ENCODE measurements around the gene HBQ1.
"Not testable (repeated sequence)": the region's sequence is repeated elsewhere in the genome, so short reads cannot be mapped to it uniquely, and the experiment has no call there.

The HBQ1 gene

DNA sequence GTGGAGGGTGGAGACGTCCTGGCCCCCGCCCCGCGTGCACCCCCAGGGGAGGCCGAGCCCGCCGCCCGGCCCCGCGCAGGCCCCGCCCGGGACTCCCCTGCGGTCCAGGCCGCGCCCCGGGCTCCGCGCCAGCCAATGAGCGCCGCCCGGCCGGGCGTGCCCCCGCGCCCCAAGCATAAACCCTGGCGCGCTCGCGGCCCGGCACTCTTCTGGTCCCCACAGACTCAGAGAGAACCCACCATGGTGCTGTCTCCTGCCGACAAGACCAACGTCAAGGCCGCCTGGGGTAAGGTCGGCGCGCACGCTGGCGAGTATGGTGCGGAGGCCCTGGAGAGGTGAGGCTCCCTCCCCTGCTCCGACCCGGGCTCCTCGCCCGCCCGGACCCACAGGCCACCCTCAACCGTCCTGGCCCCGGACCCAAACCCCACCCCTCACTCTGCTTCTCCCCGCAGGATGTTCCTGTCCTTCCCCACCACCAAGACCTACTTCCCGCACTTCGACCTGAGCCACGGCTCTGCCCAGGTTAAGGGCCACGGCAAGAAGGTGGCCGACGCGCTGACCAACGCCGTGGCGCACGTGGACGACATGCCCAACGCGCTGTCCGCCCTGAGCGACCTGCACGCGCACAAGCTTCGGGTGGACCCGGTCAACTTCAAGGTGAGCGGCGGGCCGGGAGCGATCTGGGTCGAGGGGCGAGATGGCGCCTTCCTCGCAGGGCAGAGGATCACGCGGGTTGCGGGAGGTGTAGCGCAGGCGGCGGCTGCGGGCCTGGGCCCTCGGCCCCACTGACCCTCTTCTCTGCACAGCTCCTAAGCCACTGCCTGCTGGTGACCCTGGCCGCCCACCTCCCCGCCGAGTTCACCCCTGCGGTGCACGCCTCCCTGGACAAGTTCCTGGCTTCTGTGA, 3.5 kb upstream of the HBQ1 start, which contains the start of gene HBA1:
TSS of gene HBA1 (plus strand) at position 204 of the 906 bp plus-strand sequence. CDS start at position 241, 37 bp downstream.
- DNase-seq = not testable (repeated sequence)

- no peak for DNase-seq
These were observed 2.9 kb upstream of the HBQ1 start for GRCh38 chr16:177394-177822.

- no peak for DNase-seq
These were observed 2.1 kb upstream of the HBQ1 start for GRCh38 chr16:177981-178667.

DNA sequence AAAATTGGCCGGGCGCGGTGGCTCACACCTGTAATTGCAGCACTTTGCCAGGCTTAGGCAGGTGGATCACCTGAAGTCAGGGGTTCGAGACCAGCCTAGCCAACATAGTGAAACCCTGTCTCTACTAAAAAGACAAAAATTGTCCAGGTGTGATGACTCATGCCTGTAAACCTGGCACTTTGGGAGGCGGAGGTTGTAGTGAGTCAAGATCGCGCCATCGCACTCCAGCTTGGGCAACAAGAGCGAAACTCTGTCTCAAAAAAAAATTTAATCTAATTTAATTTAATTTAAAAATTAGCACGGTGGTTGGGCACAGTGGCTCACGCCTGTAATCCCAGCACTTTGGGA, 1.6 kb upstream of the HBQ1 start:
- DNase-seq = no peak

GRCh38 chr16:179211-180092, 807 bp upstream of the HBQ1 start:
- no peak for DNase-seq

GRCh38 chr16:180681-181564, 664 bp downstream of the HBQ1 start:
- peak; percentile 92 for DNase-seq

DNA sequence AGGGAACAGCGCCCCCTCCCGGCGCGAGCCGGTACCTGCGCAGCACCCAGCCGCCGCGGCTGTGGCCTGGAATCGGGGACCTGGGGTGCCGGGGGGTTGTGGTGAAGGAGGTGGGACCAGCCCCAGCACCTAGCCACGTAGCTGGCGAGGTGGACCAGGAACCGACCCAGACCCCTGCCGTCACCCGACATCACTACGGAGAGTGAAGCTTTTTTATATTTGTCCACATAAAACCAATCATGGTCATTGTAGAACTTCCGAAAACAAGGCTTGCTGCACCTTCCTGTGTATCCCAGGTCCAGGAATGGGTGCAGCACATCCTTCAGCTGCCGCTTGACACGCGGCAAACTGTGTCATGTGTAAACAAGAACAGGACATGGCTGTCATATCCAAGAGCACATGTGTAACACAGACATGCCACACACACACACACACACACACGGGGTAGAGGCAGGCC, 1.3 kb downstream of the HBQ1 start:
- no peak for DNase-seq

DNA sequence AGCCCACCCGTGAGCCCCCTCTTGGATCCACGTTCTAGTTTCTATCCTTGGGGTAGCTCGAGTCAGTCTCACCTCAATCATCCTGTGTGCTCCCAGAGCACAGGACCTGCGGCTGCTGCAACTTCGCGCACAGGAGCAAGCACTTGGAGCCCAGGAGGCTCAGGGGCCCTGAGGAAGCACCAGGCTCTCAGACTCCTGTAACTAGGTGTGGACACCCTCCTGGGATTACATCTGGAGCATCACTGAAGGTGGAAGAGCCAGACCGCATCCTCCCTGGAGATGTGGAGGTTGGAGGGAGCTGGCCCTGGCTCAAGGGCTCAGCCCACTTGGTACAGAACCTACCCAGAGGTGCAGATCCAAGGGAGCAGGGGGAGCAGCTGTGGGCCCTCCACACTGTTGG, 2.7 kb downstream of the HBQ1 start:
- DNase-seq = no peak

DNA sequence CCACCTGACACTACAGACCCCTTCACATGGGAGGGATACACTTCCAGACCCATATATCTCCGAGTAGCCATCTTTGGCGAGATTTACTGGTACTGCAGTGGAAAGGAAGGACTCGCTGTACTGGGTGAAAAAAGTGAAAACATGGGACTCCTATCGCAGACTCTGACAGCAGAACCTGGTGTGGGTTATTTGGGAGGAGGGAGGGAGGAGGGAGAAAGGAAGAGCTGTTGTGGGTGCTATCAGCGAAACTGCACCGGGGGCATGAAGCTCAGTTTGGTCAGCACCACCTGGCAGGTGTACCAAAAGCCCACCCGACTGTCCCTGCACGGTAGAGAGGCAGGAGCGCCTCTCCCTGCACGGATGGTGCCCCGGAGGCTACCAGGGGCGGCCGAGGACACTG, 5.0 kb downstream of the HBQ1 start:
- DNase-seq = no peak

GRCh38 chr16:185691-186090, 5.4 kb downstream of the HBQ1 start:
- no peak for DNase-seq

GRCh38 chr16:187330-187729, 7.1 kb downstream of the HBQ1 start:
- no peak for DNase-seq

- no peak for DNase-seq
These were observed 8.4 kb downstream of the HBQ1 start for GRCh38 chr16:188674-189073.

DNA sequence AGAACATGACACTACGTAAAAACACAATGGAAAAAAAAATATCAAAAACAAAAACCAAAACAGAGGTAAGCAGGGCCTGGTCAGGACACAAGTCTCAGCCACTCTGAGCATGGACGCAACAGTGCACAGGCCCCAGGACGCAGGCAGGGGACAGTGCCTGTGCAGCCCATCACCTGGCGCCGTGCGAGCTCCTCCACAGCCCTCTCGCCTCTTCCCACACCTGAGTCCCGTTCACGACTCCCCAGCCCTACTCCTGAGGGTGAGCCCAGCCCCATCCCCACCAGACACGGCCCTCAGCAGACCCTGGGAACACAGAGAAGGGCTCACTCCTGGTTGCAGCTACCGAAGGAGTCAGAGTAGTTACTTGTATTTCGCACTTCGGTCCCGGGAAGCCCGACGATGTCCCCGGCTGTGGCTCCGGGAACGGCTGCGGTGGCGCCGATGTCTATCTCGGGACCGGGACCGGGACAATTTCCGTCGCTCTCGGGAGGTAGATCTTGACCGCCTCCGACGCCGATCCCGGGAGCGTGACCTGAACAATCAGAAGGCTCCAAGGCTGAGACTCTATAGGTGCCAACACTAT, 9.4 kb downstream of the HBQ1 start:
- DNase-seq = no peak

DNA sequence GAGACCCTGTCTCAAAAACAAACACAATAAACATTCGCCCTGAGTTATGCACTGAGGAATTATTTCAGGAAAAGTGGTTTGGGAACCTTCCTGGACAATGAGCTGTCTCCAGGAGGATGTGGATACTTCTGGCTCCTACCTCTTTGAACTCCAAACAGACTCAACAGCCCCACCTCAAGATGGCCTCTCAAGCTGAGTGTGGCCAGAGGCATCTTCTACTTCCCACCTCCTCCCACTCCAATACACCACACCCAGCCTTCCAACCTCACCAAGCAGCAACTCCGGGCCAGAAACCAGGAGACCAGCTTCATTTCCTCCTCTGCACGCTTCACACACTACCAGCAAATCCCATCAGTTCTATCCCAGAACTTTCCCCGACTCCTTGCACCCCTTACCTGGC, 11.6 kb downstream of the HBQ1 start:
- no peak for DNase-seq

- DNase-seq = no peak
These were observed 12.4 kb downstream of the HBQ1 start for GRCh38 chr16:192686-193085.

DNA sequence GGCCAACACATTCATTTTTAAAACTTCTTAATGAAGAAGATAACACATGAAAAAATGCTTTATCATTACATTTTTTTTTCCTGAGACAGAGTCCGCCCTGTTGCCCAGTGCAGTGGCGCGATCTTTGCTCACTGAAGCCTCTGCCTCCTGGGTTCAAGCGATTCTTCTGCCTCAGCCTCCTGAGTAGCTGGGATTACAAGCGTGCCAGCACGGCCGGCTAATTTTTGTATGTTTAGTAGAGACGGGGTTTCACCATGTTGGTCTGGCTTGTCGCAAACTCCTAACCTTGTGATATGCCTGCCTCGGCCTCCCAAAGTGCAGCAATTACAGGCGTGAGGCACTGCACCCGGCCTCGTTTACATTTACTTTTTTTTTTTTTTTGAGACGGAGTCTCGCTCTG, 13.2 kb downstream of the HBQ1 start:
- DNase-seq = no peak

DNA sequence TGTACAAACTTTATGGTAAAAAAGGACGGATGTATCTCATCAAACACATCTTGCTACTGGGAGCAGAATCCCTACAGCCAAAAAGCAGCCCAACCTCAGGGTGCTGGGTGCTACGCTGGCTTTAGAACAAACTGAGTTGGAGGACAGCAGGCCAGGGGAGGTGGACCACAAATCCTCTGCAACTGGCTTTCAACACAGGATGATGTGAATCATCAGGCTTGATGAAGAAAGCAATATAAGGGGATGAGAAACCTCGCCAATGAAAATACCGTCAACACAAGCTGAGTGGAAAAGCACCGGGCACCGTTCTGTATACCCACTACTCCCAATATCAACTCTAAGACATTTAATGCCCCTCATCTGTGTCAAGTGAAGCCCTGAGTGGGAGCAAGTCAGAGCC, 14.3 kb downstream of the HBQ1 start:
- DNase-seq = no peak

DNA sequence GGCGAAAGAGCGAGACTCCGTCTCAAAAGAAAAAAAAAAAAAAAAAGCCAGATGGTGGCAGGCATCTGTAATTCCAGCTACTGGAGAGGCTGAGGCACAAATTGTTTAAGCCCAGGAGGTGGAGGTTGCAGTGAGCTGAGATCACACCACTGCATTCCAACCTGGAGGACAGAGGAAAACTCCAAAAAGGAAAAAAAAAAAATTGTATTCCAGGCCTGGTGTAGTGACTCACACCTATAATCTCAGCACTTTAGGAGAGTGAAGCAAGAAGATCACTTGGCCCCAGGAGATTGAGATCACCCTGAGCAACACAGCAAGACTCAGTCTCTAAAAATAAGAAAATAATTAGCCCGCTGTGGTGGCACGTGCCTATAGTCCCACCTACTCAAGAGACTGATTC, 20.1 kb downstream of the HBQ1 start:
- no peak for DNase-seq

GRCh38 chr16:203246-203645, 23.0 kb downstream of the HBQ1 start:
- DNase-seq = no peak

DNA sequence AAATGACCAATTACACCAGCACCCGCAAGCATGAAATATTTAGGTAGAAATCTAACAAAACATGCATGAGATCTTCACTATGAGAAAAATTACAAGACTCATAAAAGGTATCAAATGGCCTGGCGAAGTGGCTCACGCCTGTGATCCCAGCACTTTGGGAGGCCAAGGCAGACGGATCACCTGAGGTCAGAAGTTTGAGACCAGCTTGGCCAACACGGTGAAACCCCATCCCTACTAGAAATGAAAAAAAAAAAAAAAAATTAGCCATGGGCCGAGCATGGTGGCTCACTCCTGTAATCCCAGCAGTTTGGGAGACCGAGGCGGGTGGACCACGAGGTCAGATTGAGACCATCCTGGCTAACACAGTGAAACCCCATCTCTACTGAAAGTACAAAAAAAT, 23.8 kb downstream of the HBQ1 start:
- not testable (repeated sequence) for DNase-seq

- not testable (repeated sequence) for DNase-seq
These were observed 29.1 kb downstream of the HBQ1 start for GRCh38 chr16:209359-209758.

Measured in OCI-M1 (cell line).